SJCRH30 (cell line): ENCODE results near the gene LSAMP. TPM values are rescaled to one million over a fixed set of nuclear protein-coding genes. Genes with fewer than 3 reads are reported as not detected.

Source experiments
- DNase-seq, 2 experiments: peaks; one replicate each; pipeline ENCODE4 v3.0.0-alpha.2; 2015 to 2020
- H3K27ac ChIP-seq: fragments of 250-450 bp; sonication (Bioruptor Pico); 2 replicates; pipeline ENCODE4 v1.5.1; 2020; ENCODE audit warnings: mild to moderate bottlenecking, moderate library complexity
- H3K27me3 ChIP-seq: fragments of 250-450 bp; sonication (Bioruptor Pico); 2 replicates; pipeline ENCODE4 v1.5.1; 2020; ENCODE audit warnings: mild to moderate bottlenecking, moderate library complexity
- H3K36me3 ChIP-seq: fragments of 250-450 bp; sonication (Bioruptor Pico); 2 replicates; pipeline ENCODE4 v1.5.1; 2020; ENCODE audit warnings: mild to moderate bottlenecking, moderate library complexity
- H3K4me1 ChIP-seq: fragments of 250-450 bp; sonication (Bioruptor Pico); 2 replicates; pipeline ENCODE4 v1.5.1; 2020; ENCODE audit warnings: mild to moderate bottlenecking, moderate library complexity
- H3K4me3 ChIP-seq: fragments of 250-450 bp; sonication (Bioruptor Pico); 2 replicates; pipeline ENCODE4 v1.5.1; 2020; ENCODE audit warnings: mild to moderate bottlenecking, moderate library complexity
- H3K9me3 ChIP-seq: fragments of 250-450 bp; sonication (Bioruptor Pico); replicated peaks from 2 replicates; pipeline ENCODE4 v1.5.1; 2020; ENCODE audit warnings: mild to moderate bottlenecking, moderate library complexity
- total RNA-seq: library from RNA; depleted of rRNA; stranded (reverse); fragments of >200 nt; shearing (Covaris generic); gene quantifications from 2 replicates; pipeline ENCODE4 v1.2.3, GENCODE V29; 2014

Gene LSAMP
- total RNA-seq, 1 experiment from 2014 or later, result 0.02 TPM

- no peaks in the 10 kb centered on the region for H3K36me3 ChIP-seq
- no peak for DNase-seq
- H3K4me3 ChIP-seq, result no peak overlapping the region
- H3K9me3 ChIP-seq, result no peaks in the 10 kb centered on the region
- H3K27me3 ChIP-seq, result no peaks in the 10 kb centered on the region
- H3K4me1 ChIP-seq, result no peaks in the 10 kb centered on the region
- no peak overlapping the region for H3K27ac ChIP-seq
Observed at GRCh38 chr3:116405231-116405630, 40.1 kb downstream of the LSAMP start.

DNA sequence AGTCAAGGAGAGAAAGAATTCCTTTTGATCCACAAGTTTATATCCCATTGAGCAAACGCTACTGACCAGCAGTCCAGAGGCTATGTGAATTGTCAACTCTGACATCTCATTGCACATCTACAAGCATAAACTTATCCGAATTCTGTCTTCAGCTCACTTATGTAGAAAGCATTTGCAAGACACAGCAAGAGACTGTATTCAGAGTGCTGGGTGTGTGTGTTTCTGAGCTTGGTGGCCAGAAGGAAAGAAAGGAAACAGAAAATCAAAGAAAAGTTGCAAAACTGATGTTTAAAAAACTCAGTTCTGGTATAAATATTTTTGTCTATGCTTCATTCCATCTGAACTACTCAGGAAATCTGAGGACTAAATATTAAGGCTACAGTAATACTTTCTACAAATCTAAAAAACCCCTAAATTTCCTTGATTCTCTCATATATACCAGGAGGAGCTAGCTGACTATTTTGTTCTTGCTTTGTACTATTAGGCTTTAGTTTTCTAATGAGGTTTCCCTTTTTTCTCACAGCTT lies 45.5 kb downstream of the LSAMP start:
- Histone ChIP-seq H3K27ac (no peak overlapping the region), H3K27me3 (no peaks in the 10 kb centered on the region), H3K36me3 (no peaks in the 10 kb centered on the region), H3K9me3 (no peaks in the 10 kb centered on the region), H3K4me3 (no peak overlapping the region), H3K4me1 (no peaks in the 10 kb centered on the region)
- DNase-seq, result no peak

- H3K27me3 ChIP-seq, result no peaks in the 10 kb centered on the region
- H3K36me3 ChIP-seq, result no peaks in the 10 kb centered on the region
- H3K9me3 ChIP-seq, result no peaks in the 10 kb centered on the region
- no peak overlapping the region for H3K4me3 ChIP-seq
- H3K27ac ChIP-seq, result no peak overlapping the region
- no peaks in the 10 kb centered on the region for H3K4me1 ChIP-seq
- DNase-seq, result no peak
Observed at GRCh38 chr3:116394365-116394764, 50.9 kb downstream of the LSAMP start.

DNA sequence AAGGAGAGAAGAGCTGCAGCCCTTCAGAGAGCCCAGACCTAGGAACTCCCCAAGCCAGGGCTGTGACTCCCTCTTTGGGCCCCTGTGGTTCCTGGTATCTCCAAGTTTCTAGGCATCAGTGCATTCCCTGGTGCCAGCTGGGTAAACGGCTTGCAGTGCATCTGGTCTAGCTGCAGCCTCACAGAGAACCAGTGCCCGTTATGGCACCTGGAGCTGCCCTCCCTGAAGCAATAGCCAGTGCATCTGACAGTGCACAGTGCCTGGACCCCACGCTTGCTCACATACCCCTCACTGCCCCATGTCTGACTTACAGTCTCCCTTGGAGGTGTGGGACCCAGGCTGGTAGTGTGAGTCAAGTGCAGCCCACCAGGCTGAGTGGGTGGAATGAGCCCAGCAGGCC lies 52.1 kb downstream of the LSAMP start:
- Histone ChIP-seq H3K4me1 (no peaks in the 10 kb centered on the region), H3K4me3 (no peak overlapping the region), H3K9me3 (no peaks in the 10 kb centered on the region), H3K27me3 (no peaks in the 10 kb centered on the region), H3K27ac (no peak overlapping the region), H3K36me3 (no peaks in the 10 kb centered on the region)
- no peak for DNase-seq

- no peaks in the 10 kb centered on the region for H3K36me3 ChIP-seq
- H3K4me1 ChIP-seq, result no peaks in the 10 kb centered on the region
- H3K27ac ChIP-seq, result no peak overlapping the region
- no peaks in the 10 kb centered on the region for H3K27me3 ChIP-seq
- H3K4me3 ChIP-seq, result no peak overlapping the region
- DNase-seq, result no peak
- no peaks in the 10 kb centered on the region for H3K9me3 ChIP-seq
Observed at GRCh38 chr3:116392291-116392690, 53.0 kb downstream of the LSAMP start.

DNA sequence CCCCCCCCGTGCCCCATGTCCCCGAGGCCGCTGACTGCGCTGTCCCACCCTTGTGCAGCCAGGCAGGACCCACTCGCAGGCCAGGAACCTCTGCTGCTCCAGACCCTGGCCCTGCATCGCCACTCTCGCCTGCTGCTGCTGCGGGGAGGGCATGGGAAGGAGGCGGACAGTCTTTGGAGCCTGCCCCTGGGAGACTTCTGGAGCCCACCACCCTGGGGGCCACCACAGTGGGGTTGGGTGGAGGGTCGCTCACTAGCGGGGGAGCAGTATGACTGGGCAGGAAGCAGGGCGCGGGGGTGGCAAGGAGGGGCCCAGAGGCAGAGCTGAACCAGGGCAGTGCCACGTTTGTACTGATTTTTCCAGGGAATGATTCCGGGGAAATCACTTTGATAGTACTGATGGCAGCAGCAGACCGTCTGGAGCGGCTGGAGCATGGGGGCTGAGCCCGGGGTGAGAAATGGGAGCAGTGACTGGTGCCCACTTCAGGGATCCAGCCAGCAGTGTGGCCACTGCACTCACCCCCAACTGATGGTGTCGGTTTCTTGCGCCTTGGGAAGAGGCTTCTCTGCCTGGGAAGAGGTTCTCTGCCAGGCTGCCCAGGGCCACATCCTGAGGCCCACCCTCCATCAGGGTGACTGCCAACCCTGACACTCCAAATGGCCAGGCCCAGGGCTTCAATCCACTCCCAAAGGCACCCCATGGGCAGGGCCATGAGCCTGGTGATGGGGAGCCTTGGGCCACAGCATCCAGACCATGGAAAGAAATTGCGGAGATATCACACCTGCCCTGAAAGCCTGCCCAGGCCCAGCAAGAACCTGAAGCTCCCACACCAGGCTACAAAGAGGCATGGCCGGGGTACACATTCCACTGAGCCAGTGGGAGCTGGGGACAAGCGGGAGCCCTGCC lies 53.7 kb downstream of the LSAMP start:
- no peaks in the 10 kb centered on the region for H3K36me3 ChIP-seq
- no peaks in the 10 kb centered on the region for H3K27me3 ChIP-seq
- H3K4me3 ChIP-seq, result no peak overlapping the region
- H3K9me3 ChIP-seq, result no peaks in the 10 kb centered on the region
- no peak overlapping the region for H3K27ac ChIP-seq
- H3K4me1 ChIP-seq, result no peaks in the 10 kb centered on the region
- no peak for DNase-seq

- Histone ChIP-seq H3K36me3 (no peaks in the 10 kb centered on the region), H3K4me1 (no peaks in the 10 kb centered on the region)
- no peak for DNase-seq
Observed at GRCh38 chr3:116390318-116390717, 55.0 kb downstream of the LSAMP start.

DNA sequence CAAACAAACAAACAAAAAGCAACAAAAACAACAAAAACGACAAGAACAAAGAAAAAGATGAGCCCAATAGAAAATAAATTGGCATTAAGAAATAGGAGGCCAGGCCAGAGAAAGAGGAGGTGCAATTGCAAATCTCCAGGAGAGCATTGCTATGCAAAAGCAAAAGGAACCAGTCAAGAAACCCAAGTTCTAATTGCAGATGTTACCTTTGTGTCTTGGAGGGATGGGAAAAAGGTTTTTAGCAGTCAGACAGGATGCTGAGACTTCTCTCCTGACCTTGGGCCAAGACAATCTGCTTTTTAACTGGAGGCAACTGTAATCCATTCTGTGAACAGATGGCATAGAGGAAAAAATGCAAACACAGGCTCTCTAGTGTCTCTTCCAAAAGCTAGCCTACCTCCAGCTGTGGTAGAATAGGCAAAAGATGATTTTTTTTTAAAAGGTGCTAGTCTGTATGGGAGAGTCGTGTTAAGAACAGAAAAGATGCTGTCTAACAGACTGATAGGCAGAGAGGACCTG lies 56.4 kb downstream of the LSAMP start:
- H3K27me3 ChIP-seq, result no peaks in the 10 kb centered on the region
- no peak overlapping the region for H3K27ac ChIP-seq
- no peaks in the 10 kb centered on the region for H3K36me3 ChIP-seq
- no peak for DNase-seq
- no peak overlapping the region for H3K4me3 ChIP-seq
- H3K9me3 ChIP-seq, result no peaks in the 10 kb centered on the region
- no peaks in the 10 kb centered on the region for H3K4me1 ChIP-seq

More at GRCh38 chr3:116390318-116390717, 55.0 kb downstream of the LSAMP start:
- Histone ChIP-seq H3K9me3 (no peaks in the 10 kb centered on the region), H3K27me3 (no peaks in the 10 kb centered on the region), H3K4me3 (no peak overlapping the region), H3K27ac (no peak overlapping the region)

DNA sequence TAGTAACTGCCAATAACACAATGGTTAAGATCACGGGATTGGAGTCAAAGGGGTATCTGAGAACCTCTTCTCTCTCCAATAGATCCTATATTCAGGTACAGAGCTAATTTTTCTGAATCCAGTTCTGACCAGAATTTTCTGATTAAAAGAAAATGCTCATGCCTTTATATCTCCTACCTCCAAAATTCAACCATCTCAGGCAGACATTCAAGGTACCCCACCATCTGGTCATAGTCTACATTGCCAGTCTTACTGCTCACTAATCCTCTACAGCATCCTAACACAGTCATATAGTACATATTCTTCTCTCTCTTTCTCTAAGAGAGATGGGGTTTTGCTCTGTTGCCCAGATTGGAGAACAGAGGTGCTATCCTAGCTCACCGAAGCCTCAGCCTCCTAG lies 59.1 kb downstream of the LSAMP start:
- H3K27me3 ChIP-seq, result no peaks in the 10 kb centered on the region
- DNase-seq, result no peak
- no peaks in the 10 kb centered on the region for H3K9me3 ChIP-seq
- H3K27ac ChIP-seq, result no peak overlapping the region
- no peak overlapping the region for H3K4me3 ChIP-seq
- H3K36me3 ChIP-seq, result no peaks in the 10 kb centered on the region
- H3K4me1 ChIP-seq, result no peaks in the 10 kb centered on the region

- Histone ChIP-seq H3K27ac (no peak overlapping the region), H3K27me3 (no peaks in the 10 kb centered on the region), H3K9me3 (no peaks in the 10 kb centered on the region), H3K4me1 (no peaks in the 10 kb centered on the region), H3K4me3 (no peak overlapping the region), H3K36me3 (no peaks in the 10 kb centered on the region)
- DNase-seq, result no peak
Observed at GRCh38 chr3:116384717-116385116, 60.6 kb downstream of the LSAMP start.

GRCh38 chr3:116378077-116378476 lies 67.2 kb downstream of the LSAMP start:
- Histone ChIP-seq H3K27me3 (no peaks in the 10 kb centered on the region), H3K27ac (no peak overlapping the region), H3K4me3 (no peak overlapping the region), H3K4me1 (no peaks in the 10 kb centered on the region), H3K36me3 (no peaks in the 10 kb centered on the region), H3K9me3 (no peaks in the 10 kb centered on the region)
- DNase-seq, result no peak

GRCh38 chr3:116374901-116375300 lies 70.4 kb downstream of the LSAMP start:
- Histone ChIP-seq H3K27ac (no peak overlapping the region), H3K4me3 (no peak overlapping the region), H3K27me3 (no peaks in the 10 kb centered on the region), H3K9me3 (no peaks in the 10 kb centered on the region), H3K36me3 (no peaks in the 10 kb centered on the region), H3K4me1 (no peaks in the 10 kb centered on the region)
- DNase-seq, result no peak

- no peaks in the 10 kb centered on the region for H3K36me3 ChIP-seq
- H3K27ac ChIP-seq, result no peak overlapping the region
- DNase-seq, result no peak
- no peaks in the 10 kb centered on the region for H3K4me1 ChIP-seq
- H3K4me3 ChIP-seq, result no peak overlapping the region
- no peaks in the 10 kb centered on the region for H3K27me3 ChIP-seq
- H3K9me3 ChIP-seq, result no peaks in the 10 kb centered on the region
Observed at GRCh38 chr3:116367761-116368395, 77.4 kb downstream of the LSAMP start.

- H3K27me3 ChIP-seq, result no peaks in the 10 kb centered on the region; the same call in 1 of the 2 replicates
- H3K27ac ChIP-seq, result no peak overlapping the region
- DNase-seq, result no peak
- no peaks in the 10 kb centered on the region for H3K4me1 ChIP-seq
- no peaks in the 10 kb centered on the region for H3K36me3 ChIP-seq
- no peaks in the 10 kb centered on the region for H3K9me3 ChIP-seq
- H3K4me3 ChIP-seq, result no peak overlapping the region
Observed at GRCh38 chr3:116356056-116356455, 89.2 kb downstream of the LSAMP start.

DNA sequence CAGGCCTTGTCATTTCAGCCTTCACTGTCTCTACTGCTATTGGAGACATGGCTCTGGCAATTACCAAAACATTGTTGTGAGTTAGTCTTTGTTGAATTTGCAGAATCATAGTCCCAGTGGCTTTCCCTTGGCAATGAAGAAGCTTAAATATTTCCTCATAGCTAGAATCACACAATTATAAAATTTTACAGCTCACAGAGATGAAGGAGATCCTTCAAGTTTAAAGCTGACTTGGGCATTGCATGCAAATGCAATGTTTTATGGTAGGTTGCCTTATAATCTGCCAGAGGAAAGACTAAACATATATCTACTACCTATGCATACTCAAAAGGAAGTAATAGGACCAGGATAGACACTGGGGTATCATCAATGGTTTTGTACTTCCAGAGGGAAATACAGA lies 90.9 kb downstream of the LSAMP start:
- Histone ChIP-seq H3K27me3 (no peaks in the 10 kb centered on the region; the same call in 1 of the 2 replicates), H3K36me3 (no peaks in the 10 kb centered on the region), H3K4me1 (no peaks in the 10 kb centered on the region), H3K27ac (no peak overlapping the region), H3K4me3 (no peak overlapping the region), H3K9me3 (no peaks in the 10 kb centered on the region)
- DNase-seq, result no peak
